HEK293 (cell line): ENCODE data around the gene HEPHL1.

Experiments
- CTCF ChIP-seq: fragments of 450-650 bp; formaldehyde crosslinking; IDR thresholded peaks from 2 replicates; pipeline ENCODE4 v1.5.1; 2016; ENCODE audit warnings: missing biosample characterization, missing genetic modification characterization
- ZNF785 ChIP-seq: fragments of 450-650 bp; formaldehyde crosslinking; IDR thresholded peaks from 2 replicates; pipeline ENCODE4 v1.5.1; 2016; ENCODE audit warnings: missing biosample characterization, missing genetic modification characterization

GRCh38 chr11:94060401-94060800, 39.2 kb downstream of the HEPHL1 start:
- TF ChIP-seq ZNF785 (no peak), CTCF (tag by site-specific recombination) (no peak)
